GM12878 (cell line): ENCODE data around the gene HSF2BP. TPM values are rescaled to one million over a fixed set of nuclear protein-coding genes. Genes with fewer than 3 reads are reported as not detected.

Source experiments
- ATAC-seq: fragments of 200-7000 bp; cut with Tn5 transposase; 3 replicates; pipeline ENCODE4 v1.9.1; 2020; ENCODE audit warnings: mild to moderate bottlenecking, moderate library complexity
- BruUV-seq: library from RNA; stranded (reverse); fragments of 400-500 nt; replicated peaks from 2 replicates; lab custom pipeline; 2021; lab: Mats Ljungman, UMichigan
- CTCF ChIA-PET: fragments of 300-600 bp; sonication (Branson Sonifier 250); formaldehyde crosslinking; extraction: SDS; loops from one replicate; lab custom pipeline; 2021; ENCODE audit warnings: inconsistent platforms; lab: Yijun Ruan, JAX
- POLR2A ChIA-PET: fragments of 350-600 bp; formaldehyde crosslinking; extraction: SDS; loops from one replicate; lab custom pipeline; 2021; ENCODE audit warnings: inconsistent platforms; lab: Charles Lee
- RAD21 ChIA-PET: fragments of 300-600 bp; sonication (Branson Sonifier 250); formaldehyde crosslinking; loops from one replicate; lab custom pipeline; 2023; ENCODE audit warnings: antibody characterized with exemption; ENCODE audit not compliant: unreplicated experiment; lab: Charles Lee
- SMC1A ChIA-PET: fragments of 300-600 bp; sonication (Branson Sonifier 250); formaldehyde crosslinking; loops from one replicate; lab custom pipeline; 2023; ENCODE audit not compliant: unreplicated experiment, uncharacterized antibody; lab: Charles Lee
- DNase-seq: peaks from one replicate; pipeline ENCODE4 v3.0.0-alpha.2; 2011; ENCODE audit warnings: low read depth, low spot score
- FAIRE-seq: peaks from 3 replicates; lab custom pipeline; 2011; peaks lifted over from hg19 to GRCh38; lab: Jason Lieb, UNC
- H2AFZ ChIP-seq: 2 replicates; pipeline ENCODE4 v1.6.0; 2011; ENCODE audit warnings: low read depth, low read length, control low read depth; ENCODE audit not compliant: control insufficient read depth
- H3K27ac ChIP-seq: 2 replicates; pipeline ENCODE4 v1.5.1; 2011; ENCODE audit warnings: control low read depth; ENCODE audit not compliant: control insufficient read depth, insufficient read depth
- H3K27me3 ChIP-seq, 2 experiments: replicated peaks in 1 of 2; 2 replicates each; pipeline versions ENCODE4 v1.6.0 to v1.6.1; 2011; ENCODE audit warnings: low read length in 1 of 2; ENCODE audit not compliant: control insufficient read depth in 2 of 2, insufficient read depth in 2 of 2
- H3K36me3 ChIP-seq, 2 experiments: 2 replicates each; pipeline ENCODE4 v1.5.1; 2011; ENCODE audit warnings: low read length in 1 of 2; ENCODE audit not compliant: control insufficient read depth in 2 of 2, insufficient read depth in 2 of 2
- H3K4me1 ChIP-seq: 2 replicates; pipeline ENCODE4 v1.6.1; 2011; ENCODE audit warnings: mild to moderate bottlenecking, low read length, moderate library complexity, mixed read lengths; ENCODE audit not compliant: control insufficient read depth, insufficient read depth
- H3K4me2 ChIP-seq: 2 replicates; pipeline ENCODE4 v1.6.0; 2011; ENCODE audit warnings: control low read depth; ENCODE audit not compliant: control insufficient read depth, insufficient read depth
- H3K4me3 ChIP-seq: fragments of 200-600 bp; sonication (generic); 2 replicates; pipeline ENCODE4 v1.5.1; 2016
- H3K79me2 ChIP-seq: 2 replicates; pipeline ENCODE4 v1.6.0; 2011; ENCODE audit warnings: low read length; ENCODE audit not compliant: control insufficient read depth, insufficient read depth
- H3K9ac ChIP-seq: 2 replicates; pipeline ENCODE4 v1.8.0; 2011; ENCODE audit warnings: low read length, control low read depth, mixed read lengths; ENCODE audit not compliant: control insufficient read depth, insufficient read depth
- H3K9me3 ChIP-seq: replicated peaks from 3 replicates; pipeline ENCODE4 v1.5.1; 2011; ENCODE audit warnings: mild to moderate bottlenecking, low read length; ENCODE audit not compliant: control insufficient read depth, insufficient read depth
- H4K20me1 ChIP-seq: 2 replicates; pipeline ENCODE4 v1.6.0; 2011; ENCODE audit not compliant: control insufficient read depth, insufficient read depth
- BHLHE40 ChIP-seq, 2 experiments: fragments of 450-650 bp in 1 of 2; IDR thresholded peaks; 2 replicates each; pipeline ENCODE4 v1.6.1; 2011 to 2017; ENCODE audit warnings: low read depth in 2 of 2, borderline replicate concordance in 1 of 2, improper control_type of control experiment in 1 of 2, low read length in 1 of 2, mild to moderate bottlenecking in 1 of 2
- CHD1 ChIP-seq: IDR thresholded peaks from 2 replicates; pipeline ENCODE4 v1.6.1; 2012; ENCODE audit warnings: low read depth, low read length, improper control_type of control experiment
- CREB1 ChIP-seq: IDR thresholded peaks from 2 replicates; pipeline ENCODE4 v1.6.1; 2012; ENCODE audit warnings: low read depth, mild to moderate bottlenecking, inconsistent platforms
- E4F1 ChIP-seq: fragments of 450-650 bp; IDR thresholded peaks from 2 replicates; pipeline ENCODE4 v1.6.1; 2018; ENCODE audit warnings: borderline replicate concordance, mild to moderate bottlenecking; ENCODE audit not compliant: partially characterized antibody
- EGR1 ChIP-seq, 2 experiments: IDR thresholded peaks; 1 replicate in 1 of 2; 2 replicates in 1 of 2; pipeline ENCODE4 v1.6.1; 2011 to 2012; ENCODE audit warnings: low read depth in 2 of 2, low read length in 2 of 2, borderline replicate concordance in 1 of 2, mild to moderate bottlenecking in 1 of 2, moderate library complexity in 1 of 2
- HCFC1 ChIP-seq: fragments of 150-350 bp; IDR thresholded peaks from 2 replicates; pipeline ENCODE4 v1.6.1; 2014; ENCODE audit warnings: low read length
- NFIC ChIP-seq: IDR thresholded peaks from 2 replicates; pipeline ENCODE4 v1.6.1; 2012; ENCODE audit warnings: low read depth, mild to moderate bottlenecking, inconsistent platforms, low read length, moderate library complexity
- NFYA ChIP-seq: IDR thresholded peaks from 2 replicates; pipeline ENCODE4 v1.6.1; 2011; ENCODE audit warnings: low read depth, mild to moderate bottlenecking, low read length, improper control_type of control experiment, borderline replicate concordance
- POLR2A ChIP-seq: IDR thresholded peaks from 2 replicates; pipeline ENCODE4 v1.6.1; 2011; ENCODE audit warnings: low read depth, mild to moderate bottlenecking, low read length
- RCOR1 ChIP-seq: conservative IDR thresholded peaks from 2 replicates; pipeline ENCODE4 v1.6.1; 2012; ENCODE audit warnings: low read depth, low read length, improper control_type of control experiment
- SUPT20H ChIP-seq: IDR thresholded peaks from 2 replicates; pipeline ENCODE4 v1.6.1; 2011; ENCODE audit warnings: low read depth, mild to moderate bottlenecking, low read length, moderate library complexity, borderline replicate concordance; ENCODE audit not compliant: control insufficient read depth
- TAF1 ChIP-seq: IDR thresholded peaks from 2 replicates; pipeline ENCODE4 v1.6.1; 2011; ENCODE audit warnings: mild to moderate bottlenecking, low read depth, low read length, borderline replicate concordance
- ZBTB4 ChIP-seq: fragments of 450-650 bp; formaldehyde crosslinking; IDR thresholded peaks from 2 replicates; pipeline ENCODE4 v1.4.0; 2022; ENCODE audit warnings: mild to moderate bottlenecking, moderate library complexity
- WGBS: methylation state at CpG from one replicate; pipeline ENCODE4 v1.1.6; 2016; ENCODE audit warnings: low lambda C conversion rate; ENCODE audit not compliant: insufficient replicate concordance, insufficient coverage; ENCODE audit errors: missing lambda C conversion rate; 5-methylcytosine and 5-hydroxymethylcytosine counted together
- in situ Hi-C: fragments of 300-500 bp; cut with MboI; formaldehyde crosslinking; loops from 9 replicates; pipeline ENCODE4 v1.14.3; 2018; ENCODE audit warnings: mixed read lengths
- intact Hi-C: fragments of 100-400 bp; cut with micrococcal nuclease; formaldehyde crosslinking; loops from one replicate; pipeline ENCODE4 v1.14.2; 2022; ENCODE audit not compliant: unreplicated experiment
- polyA plus RNA-seq, 11 experiments: library from polyadenylated mRNA; depleted of rRNA in 4 of 11; unstranded in 6 of 11; stranded (reverse) in 5 of 11; fragments of >200 nt; fragmentation: Nextera tagmentation in 4 of 11; fragmentation: Illumina TruSeq in 1 of 11; extraction: Ambion mirVana in 4 of 11; extraction: Trizol in 1 of 11; gene quantifications; 1 replicate in 1 of 11; 2 replicates in 10 of 11; pipeline versions ENCODE4 v1.2.1 to v1.2.3, GENCODE V29; 2011 to 2016; ENCODE audit warnings: inconsistent platforms in 2 of 11, missing spikeins in 2 of 11, low read depth in 1 of 11
- total RNA-seq, 4 experiments: library from RNA; depleted of rRNA in 3 of 4; stranded (reverse); fragments of >200 nt in 3 of 4; fragmentation: Illumina TruSeq in 1 of 4; extraction: Trizol in 1 of 4; gene quantifications; 2 replicates each; pipeline versions ENCODE4 v1.2.1 to v1.2.3, GENCODE V29; 2013 to 2021

HSF2BP gene
- total and polyA plus RNA-seq, 10 of the 15 experiments (the other 5 are each of a cell fraction or from before 2014, with no cell fraction given): 0.07 to 0.81 (median 0.35) TPM

GRCh38 chr21:43643193-43643592, 16.1 kb downstream of the HSF2BP start:
- Histone ChIP-seq H3K4me2 (no peak overlapping the region), H4K20me1 (no peaks in the 10 kb centered on the region), H3K27ac (no peak overlapping the region), H3K4me3 (no peak overlapping the region), H3K27me3 (no peaks in the 10 kb centered on the region), H3K9me3 (no peaks in the 10 kb centered on the region), H2AFZ (no peak overlapping the region), H3K36me3 (no peaks in the 10 kb centered on the region), H3K79me2 (no peaks in the 10 kb centered on the region), H3K4me1 (peaks cover 11% of the 10 kb centered on the region; the same call in 1 of the 2 replicates), H3K9ac (no peak overlapping the region)
- intact Hi-C loops: no loop called here
- ChIA-PET RAD21 (no interaction called here), POLR2A (no interaction called here), SMC1A (no interaction called here), CTCF (no interaction called here)
- no peak for FAIRE-seq
- DNase-seq: no peak
- in situ Hi-C loops: no loop called here
- ATAC-seq: no peak
- BruUV-seq: no TSS peak
- TF ChIP-seq EGR1 (IDR thresholded peaks at IDR 0.05; ENCODE audit: borderline replicate concordance in 1 of 2, low read depth in 2 of 2, low read length in 2 of 2) (no peak), E4F1 (no peak), POLR2A (no peak)
- 82% methylated on average over 4 of the region's 4 CpGs for WGBS

- Histone ChIP-seq H3K4me3 (no peak overlapping the region), H3K4me1 (peaks cover under 1% of the 10 kb centered on the region; the same call in 1 of the 2 replicates), H3K27me3 (no peaks in the 10 kb centered on the region), H3K36me3 (no peaks in the 10 kb centered on the region), H3K9ac (no peak overlapping the region), H2AFZ (no peak overlapping the region), H3K9me3 (no peaks in the 10 kb centered on the region), H3K79me2 (no peaks in the 10 kb centered on the region), H3K27ac (no peak overlapping the region), H3K4me2 (no peak overlapping the region), H4K20me1 (no peaks in the 10 kb centered on the region)
- in situ Hi-C loops (no loop called here), intact Hi-C loops (no loop called here)
- DNase-seq (no peak), FAIRE-seq (no peak), ATAC-seq (no peak)
- POLR2A ChIA-PET: interaction anchor here (0.6 kb wide), 1 partner anchor 13 kb away, joined by 3 read pairs; no protein-coding TSS in a partner anchor
- BruUV-seq: no TSS peak
- RAD21 ChIA-PET: no interaction called here
- SMC1A ChIA-PET: no interaction called here
- CTCF ChIA-PET: interaction anchor here (0.9 kb wide), 1 partner anchor 9 kb away, joined by 3 read pairs; no protein-coding TSS in a partner anchor
- WGBS: 75% methylated on average over 3 of the region's 3 CpGs
- no peak for TF ChIP-seq CHD1
- no peak for TF ChIP-seq RCOR1
- TF ChIP-seq SUPT20H: no peak
- TF ChIP-seq NFIC: no peak
- TF ChIP-seq CREB1: no peak
- TF ChIP-seq BHLHE40 (IDR thresholded peaks at IDR 0.05; ENCODE audit: borderline replicate concordance in 1 of 2, low read depth in 2 of 2, low read length in 1 of 2): no peak
- TF ChIP-seq NFYA: no peak
- no peak for TF ChIP-seq TAF1
- TF ChIP-seq HCFC1: no peak
- no peak for TF ChIP-seq ZBTB4 (CRISPR knock-in tag)
Measured at GRCh38 chr21:43640400-43640799, 18.9 kb downstream of the HSF2BP start.
